Activated CD8-positive, alpha-beta memory T cell treated with anti-CD3 and anti-CD28 coated beads, Interleukin-2, amount 50 U/mL, for 24 hours (primary cell): Measurements from ENCODE around the gene IARS2.
"Not testable (repeated sequence)": the region's sequence is repeated elsewhere in the genome, so short reads cannot be mapped to it uniquely, and the experiment has no call there.

Experiments
- DNase-seq: peaks from one replicate; pipeline ENCODE4 v3.0.0-alpha.2; 2020; ENCODE audit errors: extremely low read depth

Gene IARS2

DNA sequence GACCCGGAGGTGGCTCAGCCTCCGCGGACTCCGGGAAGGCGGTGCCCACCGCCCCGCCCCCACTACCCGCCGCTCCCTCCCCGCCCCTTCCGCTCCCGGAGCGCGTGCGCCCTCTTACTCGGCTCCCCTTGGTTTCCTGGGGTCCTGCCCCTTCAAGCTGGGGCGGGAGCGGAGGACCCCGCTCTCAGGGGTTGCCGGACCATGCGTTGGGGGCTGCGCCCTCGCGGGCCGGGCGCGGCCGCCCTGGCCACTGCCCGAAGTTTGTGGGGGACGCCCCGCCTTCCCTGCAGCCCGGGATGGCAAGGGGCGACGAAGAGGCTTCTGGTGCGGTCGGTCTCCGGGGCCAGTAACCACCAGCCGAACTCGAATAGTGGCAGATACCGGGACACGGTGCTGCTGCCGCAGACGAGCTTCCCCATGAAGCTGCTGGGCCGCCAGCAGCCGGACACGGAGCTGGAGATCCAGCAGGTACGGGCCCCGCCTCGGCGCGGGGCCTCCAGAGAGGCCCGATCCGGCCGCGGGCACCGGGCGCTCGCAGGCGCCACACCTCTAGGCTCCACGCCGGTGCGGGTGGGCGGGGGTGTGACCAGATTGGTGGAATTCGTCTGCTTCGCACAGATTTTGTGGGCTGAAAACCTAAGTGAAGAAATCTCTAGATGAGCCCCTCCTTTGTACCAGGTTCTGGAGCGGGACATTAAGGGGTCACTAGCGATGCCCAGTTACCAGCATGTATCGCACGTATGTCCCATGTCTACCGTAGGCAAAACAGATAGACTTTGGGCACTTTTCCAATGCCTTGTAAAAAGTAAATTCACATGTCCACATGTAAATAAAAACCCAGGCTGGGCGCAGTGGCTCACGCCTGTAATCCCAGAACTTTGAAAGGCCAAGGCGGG lies at the start of gene IARS2:
IARS2 (plus strand) TSS at position 117 of the 896 bp plus-strand sequence; CDS start at position 202, 85 bp downstream.
- peak; percentile 75 for DNase-seq

GRCh38 chr1:220044678-220045355 lies 49.1 kb upstream of the IARS2 start:
- no peak for DNase-seq

GRCh38 chr1:220045356-220046051 lies 48.4 kb upstream of the IARS2 start:
- no peak for DNase-seq

DNA sequence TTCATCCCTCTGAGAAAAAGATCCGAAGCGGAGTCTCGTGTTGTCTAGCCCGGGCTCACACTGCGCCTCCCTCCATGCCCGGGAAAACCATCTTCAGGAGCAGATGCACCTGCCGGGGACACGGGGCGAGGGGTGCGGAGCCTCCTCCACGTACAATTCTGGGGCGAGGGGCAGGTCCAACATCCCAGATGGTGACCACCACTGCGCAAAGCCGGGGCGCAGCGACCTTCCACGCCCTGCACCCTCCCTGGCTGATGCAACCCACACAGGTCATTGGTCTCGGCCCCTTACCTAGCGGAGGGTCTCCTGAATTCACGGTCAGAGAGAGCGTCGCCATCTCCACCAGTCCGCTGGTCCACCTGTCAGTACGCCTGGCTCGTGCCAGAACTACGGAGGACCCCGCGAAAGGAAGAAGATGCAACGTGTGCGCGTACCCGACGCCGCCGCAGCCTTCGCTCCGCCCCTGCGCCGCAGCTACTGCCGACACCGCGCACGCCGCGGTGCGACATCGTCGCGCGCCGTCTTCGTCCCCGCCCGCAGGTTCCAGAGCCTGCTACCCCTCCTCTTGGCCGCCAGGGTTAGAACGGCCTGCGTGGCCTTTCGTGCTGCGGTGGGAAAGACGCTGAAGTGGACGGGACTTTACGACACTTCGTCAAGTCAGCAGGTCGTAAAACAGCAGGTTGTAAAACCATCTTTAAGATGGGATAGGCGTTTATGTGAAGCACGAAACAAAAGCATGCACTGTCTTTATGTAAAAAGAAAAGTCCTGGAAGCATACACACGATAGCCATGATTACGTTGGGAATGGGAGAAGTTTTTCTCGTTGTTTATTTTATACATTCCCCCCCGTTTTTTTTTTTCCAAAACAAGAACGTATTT lies 47.6 kb upstream of the IARS2 start, which contains the start of gene EPRS1:
EPRS1 (minus strand) TSS at position 454 of the 879 bp plus-strand sequence; CDS start at position 337, 117 bp downstream.
- DNase-seq: peak; percentile 82

GRCh38 chr1:220056374-220056773 lies 37.6 kb upstream of the IARS2 start:
- no peak for DNase-seq

GRCh38 chr1:220060876-220061275 lies 33.1 kb upstream of the IARS2 start:
- DNase-seq: no peak

- no peak for DNase-seq
These were observed 31.3 kb upstream of the IARS2 start for GRCh38 chr1:220062629-220063028.

DNA sequence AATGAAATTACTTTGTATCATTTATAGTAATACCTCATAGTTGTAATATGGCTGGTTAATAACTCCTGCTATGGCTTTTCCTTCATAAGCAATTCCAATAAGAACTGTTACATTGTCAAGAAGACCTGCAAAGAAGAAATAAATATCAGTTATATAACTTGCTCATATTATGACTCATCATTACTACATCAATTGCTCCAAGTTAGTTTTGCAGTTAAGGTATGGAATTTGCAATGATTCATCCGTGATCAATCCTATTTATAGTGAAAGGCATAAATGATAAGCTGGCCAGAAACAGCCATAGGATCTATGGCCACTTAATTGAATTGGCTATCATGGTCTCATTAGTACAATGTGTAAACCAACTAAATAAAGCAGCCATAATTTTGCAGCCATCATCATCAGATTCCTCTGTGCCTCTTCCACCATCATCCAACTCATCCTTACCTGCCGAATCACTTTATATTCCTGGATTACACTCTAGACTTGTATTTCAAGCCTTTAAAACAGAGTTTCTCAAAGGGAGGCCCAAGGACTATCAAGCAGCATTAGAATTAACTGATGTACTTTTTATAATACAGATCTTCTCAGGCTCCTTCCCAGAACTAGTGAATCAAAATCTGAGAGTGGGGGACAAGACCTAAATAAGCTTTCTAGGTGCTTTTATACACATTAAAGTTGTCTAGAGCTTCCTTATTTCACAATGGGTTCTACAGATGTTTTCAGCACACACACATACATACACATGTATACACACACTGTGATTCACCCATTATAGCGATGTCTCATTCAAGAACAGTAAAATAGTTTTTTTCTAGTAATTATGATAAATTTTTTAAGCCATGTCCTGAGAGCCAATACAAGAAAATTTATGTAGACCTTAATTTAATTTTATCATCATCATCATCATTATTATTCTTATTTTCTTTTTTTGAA lies 26.4 kb upstream of the IARS2 start:
- DNase-seq: no peak

DNA sequence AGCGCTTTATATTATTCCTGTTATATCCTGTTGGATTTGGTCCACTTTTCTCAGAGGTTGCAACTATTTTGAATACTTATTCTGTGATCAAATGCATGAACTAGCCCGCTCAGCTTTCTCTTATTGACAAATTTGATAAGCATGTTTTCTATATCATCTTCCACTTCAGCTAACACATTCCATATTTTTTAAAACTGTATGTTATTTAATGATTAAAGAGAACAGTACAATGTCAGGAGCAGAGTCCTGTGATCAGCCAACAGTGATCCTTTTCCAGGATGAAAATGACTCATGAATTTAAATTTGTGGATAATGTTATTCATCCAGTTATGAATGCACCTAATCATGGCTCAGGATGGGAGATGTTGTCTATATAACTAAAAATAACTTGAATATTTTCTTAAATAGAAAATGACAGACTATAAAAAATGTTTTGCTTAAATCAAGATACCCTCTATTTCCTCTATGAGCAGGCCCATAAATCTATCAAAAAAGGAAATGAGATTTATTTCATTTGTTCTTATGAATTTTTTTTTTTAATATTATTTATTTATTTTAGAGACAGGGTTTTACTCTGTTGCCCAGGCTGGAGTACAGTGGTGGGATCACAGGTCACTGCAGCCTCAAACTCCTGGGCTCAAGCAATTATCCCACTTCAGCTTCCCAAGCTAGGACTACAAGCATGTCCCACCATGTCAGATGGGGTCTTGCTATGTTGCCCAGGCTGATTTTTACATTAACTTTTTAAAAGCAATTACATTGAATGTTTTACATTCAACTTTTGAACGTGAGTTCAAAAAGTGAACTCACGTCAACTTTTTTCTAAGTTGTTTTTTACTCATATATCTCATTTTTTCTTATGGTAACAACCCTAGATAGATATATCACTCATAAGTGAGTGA lies 16.8 kb upstream of the IARS2 start:
- DNase-seq: no peak

DNA sequence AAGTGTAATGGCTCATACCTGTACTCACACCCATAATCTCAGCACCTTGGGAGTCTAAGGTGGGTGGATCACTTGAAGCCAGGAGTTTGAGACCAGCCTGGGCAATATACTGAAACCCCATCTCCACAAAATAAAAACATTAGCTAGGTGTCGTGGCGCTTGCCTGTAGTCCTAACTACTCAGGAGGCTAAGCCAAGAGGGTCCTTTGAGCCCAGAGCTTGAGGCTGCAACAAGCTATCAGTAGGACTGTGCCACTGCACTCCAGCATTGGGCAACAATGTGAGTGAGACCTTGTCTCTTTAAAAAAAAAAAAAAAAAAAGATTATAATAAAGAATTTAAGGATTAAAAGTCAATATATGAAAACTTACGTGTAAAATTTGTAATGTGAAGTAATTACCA lies 16.0 kb upstream of the IARS2 start:
- no peak for DNase-seq

- DNase-seq: no peak
These were observed 9.5 kb upstream of the IARS2 start for GRCh38 chr1:220084460-220084859.

DNA sequence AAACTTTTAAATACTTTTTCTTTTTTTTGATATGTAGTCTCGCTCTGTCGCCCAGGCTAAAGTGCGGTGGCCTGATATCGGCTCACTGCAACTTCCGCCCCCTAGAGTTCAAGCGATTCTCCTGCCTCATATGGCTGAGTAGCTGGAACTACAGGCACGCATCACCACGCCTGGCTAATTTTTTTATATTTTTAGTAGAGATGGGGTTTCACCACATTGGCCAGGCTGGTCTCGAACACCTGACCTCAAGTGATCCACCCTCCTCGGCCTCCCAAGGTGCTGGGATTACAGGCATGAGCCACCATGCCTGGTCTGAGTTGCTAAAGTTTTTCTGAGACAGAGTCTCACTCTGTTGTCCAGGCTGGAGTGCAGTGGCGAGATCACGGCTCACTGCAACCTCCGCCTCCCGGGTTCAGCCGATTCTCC lies 7.7 kb upstream of the IARS2 start:
- DNase-seq: not testable (repeated sequence)

DNA sequence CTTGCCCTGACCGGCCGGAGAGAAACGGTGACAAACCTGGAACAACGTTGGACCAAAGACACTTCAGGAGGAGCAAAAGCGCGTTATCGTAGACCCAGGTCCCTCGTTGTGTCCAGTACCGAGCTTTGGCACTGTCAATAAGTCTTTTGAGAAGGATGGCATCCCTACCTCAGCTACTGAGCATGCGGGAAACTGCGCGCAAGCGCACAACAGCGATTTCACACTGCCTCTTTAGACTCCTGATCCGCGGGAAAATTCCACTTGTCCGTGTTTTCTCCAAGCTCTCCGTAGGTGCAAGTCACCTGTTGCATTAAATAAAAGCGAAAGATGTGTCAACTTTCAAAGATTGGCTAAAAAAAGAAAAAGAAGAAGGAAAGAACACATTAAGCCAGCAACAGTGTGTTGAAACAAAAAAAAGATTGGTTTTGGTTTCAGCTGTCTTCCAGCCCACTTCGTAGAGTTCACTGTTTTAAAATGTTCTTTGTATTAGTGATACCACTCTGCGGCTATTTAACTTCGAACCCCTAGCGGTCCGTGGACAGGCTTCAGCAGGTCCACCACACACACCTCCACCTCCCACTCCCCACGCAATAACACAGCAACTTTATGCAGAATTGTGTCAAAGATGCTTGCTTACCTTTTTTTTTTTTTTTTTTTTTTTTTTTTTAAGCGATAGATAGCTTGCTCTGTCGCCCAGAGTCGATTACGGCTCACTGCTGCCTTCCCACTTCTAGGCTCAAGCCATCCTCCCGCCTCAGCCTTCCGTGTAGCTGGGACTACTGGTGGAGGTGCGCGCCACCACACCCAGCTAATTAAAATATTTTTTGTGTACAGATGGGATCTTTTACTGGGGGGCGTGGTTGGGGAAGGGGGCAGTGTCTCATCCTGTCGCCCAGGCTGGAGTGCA lies 4.0 kb upstream of the IARS2 start, which contains the start of gene BPNT1:
BPNT1 (minus strand) TSS at position 139 of the 907 bp plus-strand sequence. CDS start 9,942 bp downstream, outside the sequence.
- peak; percentile 98 for DNase-seq

- DNase-seq: no peak
These were observed 1.2 kb upstream of the IARS2 start for GRCh38 chr1:220092694-220093093.

DNA sequence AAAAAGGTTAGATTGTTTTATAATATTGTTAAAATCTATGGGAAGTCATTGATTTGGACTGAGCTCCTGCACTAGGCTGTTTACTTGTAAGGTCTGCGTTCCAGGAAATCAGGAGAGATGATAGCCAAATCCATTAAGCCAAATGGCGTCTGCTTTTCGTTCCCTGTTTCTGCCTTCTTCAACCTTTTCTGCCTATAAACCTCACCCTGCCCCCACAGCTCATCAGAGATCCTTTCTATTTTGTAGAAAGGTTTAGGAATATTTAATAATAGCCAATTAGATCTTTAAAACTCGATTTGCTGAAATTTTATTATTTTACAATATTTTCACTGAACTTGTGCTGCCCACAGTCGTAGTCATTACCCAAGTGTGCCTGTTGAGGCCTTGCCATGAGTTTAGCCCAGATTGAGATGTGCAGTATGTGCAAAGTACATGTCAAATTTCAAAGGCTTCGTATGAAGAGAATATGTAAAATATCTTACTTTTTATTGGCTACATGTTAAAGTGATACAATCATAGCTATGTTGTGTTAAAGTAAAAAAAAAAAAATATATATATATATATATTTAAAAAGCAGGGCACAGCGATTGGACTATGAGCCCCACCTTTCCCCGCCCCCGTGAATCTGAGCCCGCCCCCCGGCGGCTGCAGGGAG lies 444 bp upstream of the IARS2 start:
- DNase-seq: no peak

DNA sequence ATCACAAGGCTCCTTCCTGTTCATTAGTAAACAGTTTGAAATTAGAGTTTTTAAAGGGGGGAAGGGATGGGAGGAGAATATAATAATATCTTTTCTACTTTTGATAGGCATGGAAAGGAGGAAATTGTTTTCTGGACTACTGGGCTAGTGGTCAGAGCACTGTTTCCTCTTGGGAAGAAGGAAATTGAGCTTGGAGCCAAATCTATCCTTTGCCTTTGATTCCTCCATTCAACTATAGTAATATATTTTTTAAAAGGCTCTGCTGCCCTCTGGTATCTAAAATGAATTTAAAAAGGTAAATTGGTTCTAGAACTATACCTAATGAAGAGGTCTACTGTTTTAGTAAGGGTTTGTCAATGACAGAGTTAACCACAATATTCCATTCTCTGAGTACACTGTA lies 5.9 kb downstream of the IARS2 start:
- DNase-seq: no peak

GRCh38 chr1:220110473-220110872 lies 16.5 kb downstream of the IARS2 start:
- DNase-seq: not testable (repeated sequence)
